Stimulated activated naive CD8-positive, alpha-beta T cell treated with anti-CD3 and anti-CD28 coated beads, Interleukin-15, Interleukin-2, amounts not matched to agents 100 ng/mL and 50 ng/mL, for 24 hours (primary cell): ENCODE data around the gene NPHP3.

Experiments
- H3K27ac Mint-ChIP-seq: one replicate; pipeline ENCODE4 v1.8.0; 2021; ENCODE audit warnings: mild to moderate bottlenecking, mixed read lengths
- H3K27me3 Mint-ChIP-seq: one replicate; pipeline ENCODE4 v1.8.0; 2021; ENCODE audit warnings: mixed read lengths
- H3K36me3 Mint-ChIP-seq: one replicate; pipeline ENCODE4 v1.8.0; 2021; ENCODE audit warnings: low read depth, mixed read lengths
- H3K4me1 Mint-ChIP-seq: one replicate; pipeline ENCODE4 v1.8.0; 2021; ENCODE audit warnings: low read depth, mixed read lengths
- H3K4me3 Mint-ChIP-seq: one replicate; pipeline ENCODE4 v1.8.0; 2021; ENCODE audit warnings: mild to moderate bottlenecking, mixed read lengths
- H3K9me3 Mint-ChIP-seq: one replicate; pipeline ENCODE4 v1.8.0; 2021; ENCODE audit warnings: mixed read lengths

Gene NPHP3

DNA sequence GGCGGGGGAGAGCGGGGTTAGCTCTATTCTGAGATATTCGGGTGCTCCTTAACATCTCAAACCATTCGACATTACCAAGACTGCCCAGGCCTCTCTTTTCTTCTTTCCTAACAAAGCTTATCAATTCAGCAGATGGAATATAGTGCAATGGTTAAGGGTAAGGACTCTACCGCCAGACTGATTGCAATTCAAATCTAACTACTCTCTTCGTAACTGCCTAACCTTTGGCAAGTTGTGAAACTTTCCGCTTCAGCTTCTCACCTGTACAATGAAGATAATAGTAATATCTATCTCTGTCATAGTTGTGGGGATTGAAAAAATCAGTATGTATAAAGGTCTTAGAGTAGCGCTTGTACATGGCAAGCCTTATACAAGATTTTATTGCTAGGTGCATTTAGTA is 61.1 kb downstream of the NPHP3 start:
- no peaks in the 10 kb centered on the region for H3K27me3 Mint-ChIP-seq
- peak overlapping the region; percentile 98 for H3K4me3 Mint-ChIP-seq
- H3K4me1 Mint-ChIP-seq, result peaks cover 63% of the 10 kb centered on the region
- peaks cover 34% of the 10 kb centered on the region for H3K36me3 Mint-ChIP-seq
- no peaks in the 10 kb centered on the region for H3K9me3 Mint-ChIP-seq
- peak overlapping the region; percentile 96 for H3K27ac Mint-ChIP-seq

DNA sequence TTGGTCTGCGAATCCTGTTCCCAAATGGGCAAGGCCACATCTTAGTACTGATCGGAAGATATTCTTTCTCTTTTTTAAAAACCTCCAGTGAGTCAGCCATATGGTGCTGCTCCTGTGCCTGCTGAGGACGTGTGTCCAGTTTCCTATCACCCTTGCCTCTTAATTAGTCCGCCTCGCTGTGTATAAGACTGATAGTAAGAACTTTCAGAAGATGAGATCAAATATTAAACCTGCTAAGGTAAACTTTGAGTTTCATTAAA is 61.5 kb downstream of the NPHP3 start:
- Mint-ChIP-seq H3K9me3 (no peaks in the 10 kb centered on the region), H3K27ac (peak overlapping the region; percentile 96), H3K27me3 (no peaks in the 10 kb centered on the region), H3K4me3 (peak overlapping the region; percentile 98), H3K36me3 (peaks cover 31% of the 10 kb centered on the region), H3K4me1 (peaks cover 65% of the 10 kb centered on the region)

DNA sequence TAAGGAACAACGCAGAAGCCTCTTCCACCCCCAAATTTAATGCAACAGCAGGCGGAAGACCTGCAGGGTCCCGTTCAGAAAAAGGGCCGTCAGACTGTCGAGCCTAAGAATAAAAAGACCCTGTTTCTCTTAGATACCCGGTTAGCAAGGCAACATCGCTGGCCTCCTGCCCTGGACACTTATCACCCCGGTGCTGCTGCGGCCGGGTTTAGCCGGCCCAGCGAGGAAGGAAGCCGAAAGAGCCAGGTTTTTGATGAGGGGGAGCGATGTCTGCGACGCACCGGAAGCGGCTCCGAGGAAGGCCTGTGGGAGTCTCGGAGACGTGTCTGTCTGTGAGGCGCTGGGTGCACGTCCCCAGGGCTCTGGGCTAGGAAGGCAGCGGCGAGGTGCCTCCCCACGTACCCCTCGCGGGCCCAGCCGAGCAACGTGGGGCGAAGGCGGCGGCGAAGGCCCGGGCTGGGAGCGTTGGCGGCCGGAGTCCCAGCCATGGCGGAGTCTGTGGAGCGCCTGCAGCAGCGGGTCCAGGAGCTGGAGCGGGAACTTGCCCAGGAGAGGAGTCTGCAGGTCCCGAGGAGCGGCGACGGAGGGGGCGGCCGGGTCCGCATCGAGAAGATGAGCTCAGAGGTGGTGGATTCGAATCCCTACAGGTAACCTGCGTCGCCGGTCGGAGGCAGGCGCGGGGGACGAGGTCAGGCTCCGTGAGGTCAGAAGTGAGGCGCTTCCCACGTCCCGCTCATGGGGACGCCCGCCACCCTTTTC is 62.0 kb downstream of the NPHP3 start, which contains the start of gene UBA5:
Gene UBA5 (plus strand): TSS at position 278 of the 759 bp plus-strand sequence. CDS start 209 bp downstream, at position 487.
- no peaks in the 10 kb centered on the region for H3K9me3 Mint-ChIP-seq
- H3K4me3 Mint-ChIP-seq, result peak within 1 kb of the TSS; percentile 98
- no peaks in the 10 kb centered on the region for H3K27me3 Mint-ChIP-seq
- peak within 1 kb of the TSS; percentile 96 for H3K27ac Mint-ChIP-seq
- H3K4me1 Mint-ChIP-seq, result peaks cover 65% of the 10 kb centered on the region
- H3K36me3 Mint-ChIP-seq, result peaks cover 26% of the 10 kb centered on the region

DNA sequence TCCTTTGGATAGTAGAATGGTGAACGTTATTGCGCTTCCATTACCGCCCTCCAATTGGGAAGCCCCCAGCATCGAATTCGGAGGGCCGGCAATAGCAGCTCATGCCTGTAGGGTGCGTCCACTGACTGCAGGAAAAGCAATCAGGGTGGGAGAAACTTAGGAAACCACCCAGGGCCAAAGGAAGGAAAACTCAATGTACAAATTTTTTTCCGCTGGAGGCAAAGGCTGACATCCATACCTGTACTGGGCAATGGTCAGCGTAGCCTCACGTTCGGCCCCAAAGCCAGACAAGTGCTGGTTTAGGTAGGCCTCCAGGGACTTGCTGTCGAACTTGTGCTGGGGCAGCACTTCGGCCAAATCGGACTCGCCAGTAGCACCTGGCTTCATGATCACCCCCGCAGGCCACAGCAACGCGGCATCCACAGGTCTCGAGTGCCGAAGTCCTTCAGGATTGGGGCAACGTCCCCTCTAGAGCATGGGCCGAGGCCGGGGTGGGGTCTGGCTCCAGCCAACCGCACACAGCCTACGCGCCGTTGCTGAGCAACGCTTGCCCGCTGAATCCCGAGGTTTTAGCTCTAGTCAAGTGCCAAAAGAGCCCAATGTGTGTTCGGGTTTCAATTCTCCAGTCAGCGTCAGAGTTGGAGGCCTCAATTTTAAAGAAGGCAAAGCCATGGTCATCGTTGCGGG is 62.7 kb downstream of the NPHP3 start, which contains the start of gene ACAD11:
Gene ACAD11 (minus strand): TSS at position 445 of the 687 bp plus-strand sequence. CDS start 58 bp downstream, at position 387.
- peaks cover 57% of the 10 kb centered on the region for H3K4me1 Mint-ChIP-seq
- H3K27me3 Mint-ChIP-seq, result no peaks in the 10 kb centered on the region
- peak within 1 kb of the TSS; percentile 98 for H3K4me3 Mint-ChIP-seq
- peak within 1 kb of the TSS; percentile 96 for H3K27ac Mint-ChIP-seq
- H3K9me3 Mint-ChIP-seq, result no peaks in the 10 kb centered on the region
- H3K36me3 Mint-ChIP-seq, result peaks cover 19% of the 10 kb centered on the region

DNA sequence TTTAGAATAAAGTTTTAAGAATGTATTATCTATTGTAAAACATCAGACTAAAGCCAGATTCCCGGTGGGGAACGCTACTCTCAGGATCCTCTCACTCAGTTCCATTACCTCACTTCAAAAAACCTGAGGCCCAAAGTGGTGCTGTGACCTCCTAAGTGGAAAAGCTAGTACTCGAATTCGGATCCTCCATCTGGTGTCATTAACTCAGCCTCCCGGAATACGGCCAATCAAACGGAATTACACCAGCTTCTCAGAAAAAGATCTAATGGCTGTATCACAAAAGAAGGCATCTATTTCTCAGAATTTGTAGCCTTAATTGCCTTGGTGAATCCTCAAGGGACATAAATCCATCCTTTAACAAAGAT is 63.2 kb downstream of the NPHP3 start:
- Mint-ChIP-seq H3K27me3 (no peaks in the 10 kb centered on the region), H3K27ac (peak overlapping the region; percentile 96), H3K4me1 (peaks cover 52% of the 10 kb centered on the region), H3K36me3 (peaks cover 16% of the 10 kb centered on the region), H3K9me3 (no peaks in the 10 kb centered on the region), H3K4me3 (peak overlapping the region; percentile 98)

DNA sequence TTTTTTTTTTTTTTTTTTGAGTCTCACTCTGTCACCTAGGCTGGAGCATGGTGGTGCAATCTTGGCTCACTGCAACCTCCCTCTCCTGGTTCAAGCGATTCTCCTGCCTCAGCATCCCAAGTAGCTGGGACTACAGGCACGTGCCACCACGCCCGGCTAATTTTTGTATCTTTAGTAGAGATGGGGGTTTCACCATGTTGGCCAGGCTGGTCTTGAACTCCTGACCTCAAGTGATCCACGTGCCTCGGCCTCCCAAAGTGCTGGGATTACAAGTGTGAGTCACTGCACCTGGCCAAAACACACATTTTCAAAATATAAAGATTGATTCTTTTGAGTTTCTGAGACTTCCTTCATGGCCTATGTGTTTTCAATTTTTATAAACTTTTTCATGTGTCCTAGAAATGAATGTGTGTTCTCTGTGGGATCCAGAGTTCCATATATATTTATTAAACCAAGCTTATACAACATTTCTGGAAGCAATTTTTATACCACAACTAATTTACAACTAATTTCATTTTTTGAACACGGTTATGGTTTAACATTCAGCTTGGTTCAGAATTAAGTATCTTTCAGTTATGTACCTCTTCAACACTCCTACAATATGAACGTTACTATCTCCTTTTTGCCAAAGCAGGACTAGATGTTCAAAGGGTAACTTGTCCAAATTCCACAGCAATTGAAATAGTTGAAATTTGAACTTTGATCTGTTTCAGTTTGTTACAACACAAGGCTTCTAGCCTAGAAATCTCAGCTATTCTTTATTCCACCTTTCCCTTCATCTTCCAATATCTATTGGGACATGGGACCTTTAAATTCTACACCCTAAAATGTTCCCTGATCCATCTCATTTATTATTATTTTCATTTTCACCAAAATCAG is 64.1 kb downstream of the NPHP3 start:
- H3K4me3 Mint-ChIP-seq, result peak overlapping the region; percentile 98
- no peaks in the 10 kb centered on the region for H3K27me3 Mint-ChIP-seq
- H3K36me3 Mint-ChIP-seq, result peaks cover 16% of the 10 kb centered on the region
- H3K9me3 Mint-ChIP-seq, result no peaks in the 10 kb centered on the region
- peak overlapping the region; percentile 3 for H3K27ac Mint-ChIP-seq
- H3K4me1 Mint-ChIP-seq, result peaks cover 44% of the 10 kb centered on the region

DNA sequence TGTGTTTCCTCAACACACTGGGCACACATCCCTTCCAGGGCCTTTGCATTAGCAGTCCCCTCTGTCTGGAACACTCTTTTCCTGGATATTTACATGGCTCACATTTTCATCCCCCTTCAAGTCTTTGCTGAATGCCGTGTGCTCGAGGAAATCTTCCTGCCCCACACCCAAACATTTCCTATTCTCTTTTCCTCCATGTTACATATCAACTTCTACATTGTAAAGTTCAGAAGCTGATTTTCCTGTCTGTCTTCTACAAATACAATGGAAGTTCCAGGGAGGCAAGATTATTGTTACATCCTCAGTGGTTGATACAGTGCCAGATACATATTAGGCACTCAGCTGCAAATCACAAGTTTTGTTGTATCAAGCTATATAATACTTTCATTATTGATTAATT is 66.7 kb downstream of the NPHP3 start:
- Mint-ChIP-seq H3K4me3 (no peak overlapping the region), H3K36me3 (peaks cover under 1% of the 10 kb centered on the region), H3K27ac (no peak overlapping the region)

DNA sequence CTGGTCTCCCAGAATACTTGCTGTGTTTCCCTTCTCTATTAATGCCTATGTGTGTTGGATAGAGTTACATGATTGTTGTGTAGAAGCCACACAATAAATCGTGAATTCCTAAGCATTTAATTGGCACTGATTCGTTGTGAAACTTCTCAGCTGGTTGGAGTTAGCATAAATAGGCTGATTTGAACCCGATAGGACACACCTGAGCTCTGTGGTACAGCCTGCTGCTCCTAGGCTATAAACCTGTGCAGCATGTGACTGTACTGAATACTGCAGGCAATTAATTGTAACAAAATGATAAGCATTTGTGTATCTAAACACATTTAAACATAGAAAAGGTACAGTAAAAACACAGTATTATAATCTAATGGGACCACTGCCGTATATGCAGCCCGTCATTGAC is 67.5 kb downstream of the NPHP3 start:
- no peak overlapping the region for H3K27ac Mint-ChIP-seq
- no peaks in the 10 kb centered on the region for H3K36me3 Mint-ChIP-seq
- no peaks in the 10 kb centered on the region for H3K9me3 Mint-ChIP-seq
- no peaks in the 10 kb centered on the region for H3K27me3 Mint-ChIP-seq
- H3K4me1 Mint-ChIP-seq, result peaks cover 21% of the 10 kb centered on the region
- no peak overlapping the region for H3K4me3 Mint-ChIP-seq

More for the DNA sequence above, 66.7 kb downstream of the NPHP3 start:
- Mint-ChIP-seq H3K4me1 (peaks cover 21% of the 10 kb centered on the region), H3K9me3 (no peaks in the 10 kb centered on the region), H3K27me3 (no peaks in the 10 kb centered on the region)

DNA sequence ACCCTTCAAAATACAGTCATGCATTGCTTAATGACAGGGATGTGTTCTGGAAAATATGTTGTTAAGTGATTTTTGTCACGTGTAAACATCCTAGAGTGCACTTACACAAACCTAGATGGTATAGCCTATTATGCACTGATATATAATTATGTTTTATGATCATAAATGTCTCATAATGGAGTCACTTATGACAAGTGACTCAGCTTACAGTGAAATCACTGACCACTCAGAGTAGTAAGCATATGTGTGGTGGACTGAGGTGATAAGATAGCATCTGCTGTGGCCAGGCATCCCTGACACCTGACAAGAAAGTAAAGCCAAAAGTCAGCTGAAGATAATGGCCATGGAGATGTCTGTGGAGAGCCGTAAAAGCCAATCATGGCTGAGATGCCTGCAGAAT is 68.0 kb downstream of the NPHP3 start:
- Mint-ChIP-seq H3K4me1 (peaks cover 21% of the 10 kb centered on the region), H3K9me3 (no peaks in the 10 kb centered on the region), H3K27ac (no peak overlapping the region), H3K27me3 (no peaks in the 10 kb centered on the region), H3K36me3 (no peaks in the 10 kb centered on the region), H3K4me3 (no peak overlapping the region)

DNA sequence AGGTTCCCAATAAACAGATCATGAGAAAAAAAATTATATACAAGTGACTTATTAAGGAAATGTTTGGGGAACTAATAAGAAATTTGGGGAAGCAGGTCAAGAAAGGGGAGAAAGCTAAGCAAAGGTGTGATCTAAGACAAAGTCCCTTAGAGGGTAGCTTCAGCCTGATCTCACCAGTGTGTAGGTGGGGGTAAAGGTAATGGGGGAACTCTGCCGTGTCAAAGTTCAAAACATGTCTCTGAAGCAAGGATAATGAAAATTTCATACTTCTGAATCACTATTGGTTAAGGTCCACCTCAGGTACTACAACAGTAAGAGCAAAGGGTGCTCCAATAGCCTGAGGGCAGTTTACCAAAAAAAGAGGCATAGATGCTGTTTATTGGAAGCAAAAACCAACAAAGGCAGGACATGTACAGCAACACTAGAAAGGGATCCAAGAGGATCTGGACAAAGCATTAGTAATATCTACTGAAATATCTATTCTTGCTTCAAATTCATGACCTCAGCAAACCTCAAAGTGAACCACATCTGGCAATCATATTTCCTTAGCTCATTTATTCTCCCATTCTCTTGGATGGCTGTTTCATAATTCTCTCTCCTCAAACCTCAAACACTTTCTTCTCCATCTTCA is 69.5 kb downstream of the NPHP3 start:
- H3K9me3 Mint-ChIP-seq, result no peaks in the 10 kb centered on the region
- H3K27ac Mint-ChIP-seq, result no peak overlapping the region
- H3K4me3 Mint-ChIP-seq, result no peak overlapping the region
- H3K27me3 Mint-ChIP-seq, result no peaks in the 10 kb centered on the region
- no peaks in the 10 kb centered on the region for H3K36me3 Mint-ChIP-seq
- peaks cover 11% of the 10 kb centered on the region for H3K4me1 Mint-ChIP-seq

DNA sequence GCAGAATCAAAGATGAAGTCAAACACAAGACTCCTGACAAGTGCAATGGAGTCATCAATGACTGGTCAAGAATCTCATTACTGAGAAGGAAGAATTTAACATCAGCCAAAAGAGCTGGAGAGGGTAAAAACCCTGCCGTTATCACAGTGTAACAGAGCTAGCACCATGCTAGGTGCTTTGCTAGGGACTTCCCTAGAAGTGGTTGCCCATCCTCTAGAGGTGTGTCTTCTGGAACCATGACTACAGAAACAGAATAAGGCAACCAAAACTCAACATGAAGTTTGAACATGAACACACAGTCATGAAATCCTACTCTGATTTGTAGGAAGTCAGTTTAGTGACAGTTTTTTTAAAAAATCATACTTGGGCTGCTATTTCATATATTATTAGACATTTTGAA is 72.1 kb downstream of the NPHP3 start:
- H3K27ac Mint-ChIP-seq, result no peak overlapping the region
- H3K4me3 Mint-ChIP-seq, result no peak overlapping the region
- H3K27me3 Mint-ChIP-seq, result no peaks in the 10 kb centered on the region

DNA sequence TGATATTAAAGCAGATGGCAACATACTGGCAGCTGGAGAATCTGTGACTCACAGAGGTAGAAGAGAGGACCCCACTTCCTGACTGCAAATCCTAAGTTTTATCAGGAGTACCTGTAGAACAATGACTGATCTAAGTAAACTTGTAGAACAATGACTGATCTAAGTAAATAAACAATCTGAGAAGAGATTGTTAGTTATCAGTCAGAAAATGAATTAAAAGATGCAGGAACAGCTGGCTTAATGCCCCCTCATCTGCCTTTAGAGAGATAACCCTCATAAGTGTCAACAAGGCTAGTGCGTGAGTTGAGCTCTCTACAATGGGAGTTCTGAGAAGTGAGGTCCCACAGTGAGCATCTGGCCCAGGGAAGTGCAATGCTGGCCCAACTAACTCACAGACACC is 77.2 kb downstream of the NPHP3 start:
- Mint-ChIP-seq H3K4me1 (peaks cover 4% of the 10 kb centered on the region), H3K9me3 (no peaks in the 10 kb centered on the region), H3K36me3 (peaks cover 9% of the 10 kb centered on the region), H3K27ac (no peak overlapping the region), H3K27me3 (no peaks in the 10 kb centered on the region), H3K4me3 (no peak overlapping the region)

More for the DNA sequence above, 72.1 kb downstream of the NPHP3 start:
- no peaks in the 10 kb centered on the region for H3K9me3 Mint-ChIP-seq
- no peaks in the 10 kb centered on the region for H3K36me3 Mint-ChIP-seq
- no peaks in the 10 kb centered on the region for H3K4me1 Mint-ChIP-seq

DNA sequence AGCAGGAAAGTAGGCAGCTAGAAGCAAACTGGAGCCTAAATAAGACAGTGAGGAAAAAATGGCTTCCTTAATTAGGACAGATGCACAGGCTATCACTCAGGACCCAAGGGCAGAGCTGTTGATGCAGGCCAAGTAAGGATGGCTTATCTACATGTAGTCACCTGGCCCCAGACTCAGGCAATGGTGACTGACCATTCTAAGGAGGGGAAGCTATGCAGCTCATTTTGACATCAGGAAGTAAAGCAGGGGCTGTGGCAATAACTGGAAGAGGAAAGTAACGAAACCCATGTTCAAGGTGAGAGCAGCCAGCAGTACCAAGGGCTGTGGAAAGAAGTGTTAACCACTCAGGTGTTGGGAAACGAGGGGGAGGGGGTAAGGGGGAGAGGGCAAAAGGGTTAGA is 78.8 kb downstream of the NPHP3 start:
- Mint-ChIP-seq H3K4me1 (peaks cover 4% of the 10 kb centered on the region), H3K9me3 (no peaks in the 10 kb centered on the region), H3K4me3 (no peak overlapping the region), H3K27me3 (no peaks in the 10 kb centered on the region), H3K36me3 (peaks cover 24% of the 10 kb centered on the region), H3K27ac (no peak overlapping the region)

DNA sequence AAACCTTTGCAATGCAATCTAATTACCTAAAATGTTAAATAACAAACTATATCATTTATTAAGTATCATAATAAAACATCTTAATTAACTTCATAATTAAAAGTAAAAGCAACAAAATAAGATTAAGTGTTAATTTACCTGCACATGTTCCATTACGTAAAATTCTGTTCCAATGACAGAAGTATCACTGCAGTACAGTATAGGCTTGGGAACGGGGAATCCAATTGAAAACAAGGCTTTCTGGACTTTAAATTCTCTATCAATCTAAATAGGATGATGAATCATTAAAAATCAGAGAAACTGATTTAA is 79.7 kb downstream of the NPHP3 start:
- H3K9me3 Mint-ChIP-seq, result no peaks in the 10 kb centered on the region
- H3K27ac Mint-ChIP-seq, result no peak overlapping the region
- no peak overlapping the region for H3K4me3 Mint-ChIP-seq
- H3K36me3 Mint-ChIP-seq, result peaks cover 32% of the 10 kb centered on the region
- peaks cover 4% of the 10 kb centered on the region for H3K4me1 Mint-ChIP-seq
- H3K27me3 Mint-ChIP-seq, result no peaks in the 10 kb centered on the region
